Measurements from ENCODE around the gene TMEM121. TPM values are rescaled to one million over a fixed set of nuclear protein-coding genes. Genes with fewer than 3 reads are reported as not detected.

TMEM121 gene
- polyA plus RNA-seq, 3 donors: 0.08 to 0.11 TPM; not detected in 1

DNA sequence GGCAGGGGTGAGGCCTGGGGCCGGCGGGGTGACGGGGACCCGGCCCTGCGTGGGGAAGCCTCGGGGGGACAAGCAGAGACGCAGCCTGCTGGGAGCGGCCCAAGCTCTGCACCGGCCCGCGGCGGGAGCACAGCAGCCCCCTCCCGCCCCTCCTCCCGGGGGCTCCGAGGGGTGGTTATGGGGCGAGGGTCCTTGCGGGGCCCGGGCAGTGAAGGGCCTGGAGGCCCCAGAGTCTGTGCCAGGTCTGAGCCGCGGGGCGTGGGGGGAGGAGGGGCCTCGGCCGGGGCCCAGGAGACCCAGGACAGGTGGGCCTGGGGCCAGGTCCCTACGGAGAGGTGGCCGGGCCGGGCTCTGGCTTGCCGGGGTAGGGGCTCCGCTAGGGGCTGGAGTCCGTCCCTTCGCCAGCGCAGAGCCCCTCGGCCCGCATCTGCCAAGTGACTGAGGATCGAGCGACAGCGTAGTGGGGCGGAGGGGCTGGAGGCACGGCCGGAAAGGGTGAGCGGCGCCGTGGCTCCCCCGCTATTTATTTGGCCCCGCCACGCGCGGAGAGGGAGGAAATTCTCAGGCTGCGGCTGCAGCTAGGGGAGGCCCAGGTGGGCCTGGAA, 495 bp downstream of the TMEM121 start:
- Histone ChIP-seq H3K27me3 (ENCODE audit: control insufficient read depth in 2 of 2, insufficient read depth in 2 of 2, low read length in 2 of 2) (peaks cover 36 to 57% of the 10 kb centered on the region in 2 donors), H3K27ac (ENCODE audit: low read depth in 1 of 2, low read length in 2 of 2) (no peak overlapping the region), H2AFZ (ENCODE audit: insufficient read depth, low read depth, low read length, poor library complexity, severe bottlenecking) (peak overlapping the region; percentile 35), H3K4me3 (replicated peaks in 1 of 3; ENCODE audit: low read depth in 2 of 3, low read length in 3 of 3) (peak overlapping the region in 1 of 3 experiments; percentile 14), H4K20me1 (ENCODE audit: insufficient read depth, low read length) (no peaks in the 10 kb centered on the region), H3K9ac (ENCODE audit: insufficient read depth, low read length, poor library complexity, severe bottlenecking) (no peak overlapping the region), H3K4me1 (ENCODE audit: control insufficient read depth in 1 of 2, insufficient read depth in 2 of 2, low read length in 2 of 2) (peaks cover 30 to 35% of the 10 kb centered on the region in 2 donors), H3K4me2 (replicated peaks; ENCODE audit: extremely low read depth, low read length, poor library complexity, severe bottlenecking) (peak overlapping the region; percentile 24), H3K36me3 (replicated peaks in 1 of 2; ENCODE audit: control insufficient read depth in 1 of 2, insufficient read depth in 2 of 2, low read length in 2 of 2) (no peaks in the 10 kb centered on the region), H3K79me2 (ENCODE audit: insufficient read depth, low read length) (no peaks in the 10 kb centered on the region), H3K9me3 (replicated peaks in 1 of 2; ENCODE audit: control insufficient read depth in 1 of 2, insufficient read depth in 1 of 2, low read length in 2 of 2) (peaks cover 0 to 23% of the 10 kb centered on the region in 2 donors)
- TF ChIP-seq, protein P1, sequence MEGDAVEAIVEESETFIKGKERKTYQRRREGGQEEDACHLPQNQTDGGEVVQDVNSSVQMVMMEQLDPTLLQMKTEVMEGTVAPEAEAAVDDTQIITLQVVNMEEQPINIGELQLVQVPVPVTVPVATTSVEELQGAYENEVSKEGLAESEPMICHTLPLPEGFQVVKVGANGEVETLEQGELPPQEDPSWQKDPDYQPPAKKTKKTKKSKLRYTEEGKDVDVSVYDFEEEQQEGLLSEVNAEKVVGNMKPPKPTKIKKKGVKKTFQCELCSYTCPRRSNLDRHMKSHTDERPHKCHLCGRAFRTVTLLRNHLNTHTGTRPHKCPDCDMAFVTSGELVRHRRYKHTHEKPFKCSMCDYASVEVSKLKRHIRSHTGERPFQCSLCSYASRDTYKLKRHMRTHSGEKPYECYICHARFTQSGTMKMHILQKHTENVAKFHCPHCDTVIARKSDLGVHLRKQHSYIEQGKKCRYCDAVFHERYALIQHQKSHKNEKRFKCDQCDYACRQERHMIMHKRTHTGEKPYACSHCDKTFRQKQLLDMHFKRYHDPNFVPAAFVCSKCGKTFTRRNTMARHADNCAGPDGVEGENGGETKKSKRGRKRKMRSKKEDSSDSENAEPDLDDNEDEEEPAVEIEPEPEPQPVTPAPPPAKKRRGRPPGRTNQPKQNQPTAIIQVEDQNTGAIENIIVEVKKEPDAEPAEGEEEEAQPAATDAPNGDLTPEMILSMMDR (IDR thresholded peaks at IDR 0.05): no peak
- intact Hi-C loops (cut with micrococcal nuclease): loop anchor here (5.0 to 10.0 kb wide), 2 partner anchors 82 to 325 kb away; no protein-coding TSS in a partner anchor
- DNase-seq: no peak
- no peaks in the 10 kb centered on the region for H3K36me3 Mint-ChIP-seq
- no peak overlapping the region for H3K27ac Mint-ChIP-seq
- H3K4me3 Mint-ChIP-seq: peak overlapping the region; percentile 51 to 83
- H3K27me3 Mint-ChIP-seq (ENCODE audit: low read depth in 3 of 3): peaks cover 52 to 85% (median 68%) of the 10 kb centered on the region in 3 donors
- peaks cover 23% of the 10 kb centered on the region for H3K4me1 Mint-ChIP-seq
- under 1% methylated on average over 37 of the region's 48 CpGs for WGBS (ENCODE audit: insufficient coverage)
- H3K9me3 Mint-ChIP-seq: peaks cover 0 to 14% (median 8%) of the 10 kb centered on the region in 7 donors

DNA sequence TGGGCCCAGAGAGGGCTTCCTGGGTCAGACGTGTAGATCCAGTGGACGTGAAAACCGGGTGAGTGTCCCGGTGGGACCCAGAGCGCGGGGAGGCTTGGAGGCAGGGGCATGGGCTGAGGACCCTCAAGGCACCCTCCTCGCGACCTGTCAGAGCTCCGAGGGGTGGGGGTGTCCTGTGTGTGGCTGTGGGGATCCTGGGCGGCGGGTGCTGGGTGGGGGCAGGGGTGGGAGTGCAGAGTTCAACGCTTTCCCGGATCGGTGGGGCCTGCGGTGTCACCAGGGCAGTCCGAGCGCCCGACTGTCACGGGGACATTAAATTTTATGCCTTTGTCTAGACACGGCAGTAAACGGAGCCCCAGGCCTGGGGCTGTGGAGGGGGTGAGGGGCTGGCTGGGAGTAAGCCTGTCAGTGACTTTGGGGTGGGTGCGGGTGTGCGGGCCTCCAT, 1.0 kb downstream of the TMEM121 start:
- Mint-ChIP-seq H3K27ac (no peak overlapping the region), H3K4me3 (peak overlapping the region; percentile 56 to 83), H3K4me1 (peaks cover 24% of the 10 kb centered on the region), H3K9me3 (peaks cover 0 to 14% (median 8%) of the 10 kb centered on the region in 7 donors), H3K36me3 (no peaks in the 10 kb centered on the region), H3K27me3 (ENCODE audit: low read depth in 3 of 3) (peaks cover 48 to 86% (median 65%) of the 10 kb centered on the region in 3 donors)
- Histone ChIP-seq H3K27me3 (ENCODE audit: control insufficient read depth in 2 of 2, insufficient read depth in 2 of 2, low read length in 2 of 2) (peaks cover 36 to 57% of the 10 kb centered on the region in 2 donors), H3K4me1 (ENCODE audit: control insufficient read depth in 1 of 2, insufficient read depth in 2 of 2, low read length in 2 of 2) (peaks cover 30 to 35% of the 10 kb centered on the region in 2 donors), H2AFZ (ENCODE audit: insufficient read depth, low read depth, low read length, poor library complexity, severe bottlenecking) (peak overlapping the region; percentile 35), H3K9ac (ENCODE audit: insufficient read depth, low read length, poor library complexity, severe bottlenecking) (no peak overlapping the region), H3K79me2 (ENCODE audit: insufficient read depth, low read length) (no peaks in the 10 kb centered on the region), H3K4me3 (replicated peaks in 1 of 3; ENCODE audit: low read depth in 2 of 3, low read length in 3 of 3) (peak overlapping the region in 1 of 3 experiments; percentile 75), H3K36me3 (replicated peaks in 1 of 2; ENCODE audit: control insufficient read depth in 1 of 2, insufficient read depth in 2 of 2, low read length in 2 of 2) (no peaks in the 10 kb centered on the region), H3K9me3 (replicated peaks in 1 of 2; ENCODE audit: control insufficient read depth in 1 of 2, insufficient read depth in 1 of 2, low read length in 2 of 2) (peaks cover 0 to 23% of the 10 kb centered on the region in 2 donors), H3K27ac (ENCODE audit: low read depth in 1 of 2, low read length in 2 of 2) (no peak overlapping the region), H3K4me2 (replicated peaks; ENCODE audit: extremely low read depth, low read length, poor library complexity, severe bottlenecking) (peak overlapping the region; percentile 87), H4K20me1 (ENCODE audit: insufficient read depth, low read length) (no peaks in the 10 kb centered on the region)
- intact Hi-C loops (cut with micrococcal nuclease): loop anchor here (5.0 to 10.0 kb wide), 2 partner anchors 83 to 325 kb away; no protein-coding TSS in a partner anchor
- 44% methylated on average over 13 of the region's 23 CpGs for WGBS (ENCODE audit: insufficient coverage)
- DNase-seq: no peak
- TF ChIP-seq, protein P1 (IDR thresholded peaks at IDR 0.05): no peak

Measured in CD14-positive monocyte (primary cell).